Bronchial epithelial cell (primary cell): ENCODE measurements around the gene SCRN2. TPM values are rescaled to one million over a fixed set of nuclear protein-coding genes. Genes with fewer than 3 reads are reported as not detected.

ENCODE experiments used
- DNase-seq: peaks from one replicate; pipeline ENCODE4 v3.0.0-alpha.2; 2010; ENCODE audit warnings: low read depth
- FAIRE-seq: peaks from 2 replicates; lab custom pipeline; 2011; peaks lifted over from hg19 to GRCh38; lab: Jason Lieb, UNC
- H3K27me3 ChIP-seq: 2 replicates; pipeline ENCODE4 v1.5.1; 2011; ENCODE audit warnings: low read length; ENCODE audit not compliant: control insufficient read depth, insufficient read depth
- H3K36me3 ChIP-seq: 2 replicates; pipeline ENCODE4 v1.5.1; 2011; ENCODE audit warnings: low read length; ENCODE audit not compliant: control insufficient read depth, insufficient read depth
- H3K4me3 ChIP-seq: 2 replicates; pipeline ENCODE4 v1.5.1; 2011; ENCODE audit warnings: mild to moderate bottlenecking, low read depth, low read length, control low read depth
- CTCF ChIP-seq: IDR thresholded peaks from 2 replicates; pipeline ENCODE4 v1.5.1; 2011; ENCODE audit warnings: mild to moderate bottlenecking, moderate library complexity, low read length, control low read depth, inconsistent platforms; ENCODE audit not compliant: insufficient read depth, severe bottlenecking
- total RNA-seq: library from RNA; depleted of rRNA; stranded (reverse); fragments of >200 nt; gene quantifications from 2 replicates; pipeline ENCODE4 v1.2.1, GENCODE V29; 2014

SCRN2 gene
- total RNA-seq, 1 donor from 2014 or later, result 23.7 TPM

- Histone ChIP-seq H3K36me3 (no peaks in the 10 kb centered on the region), H3K27me3 (peaks cover 1% of the 10 kb centered on the region), H3K4me3 (no peak overlapping the region)
- FAIRE-seq (no peak), DNase-seq (no peak)
- no peak for TF ChIP-seq CTCF
Observed at GRCh38 chr17:47792457-47792856, 48.6 kb downstream of the SCRN2 start.

- Histone ChIP-seq H3K27me3 (peaks cover 1% of the 10 kb centered on the region), H3K36me3 (no peaks in the 10 kb centered on the region), H3K4me3 (no peak overlapping the region)
- no peak for DNase-seq
- FAIRE-seq, result no peak
- no peak for TF ChIP-seq CTCF
Observed at GRCh38 chr17:47791025-47791424, 50.0 kb downstream of the SCRN2 start.

GRCh38 chr17:47789611-47790561, 51.2 kb downstream of the SCRN2 start:
- FAIRE-seq (no peak), DNase-seq (peak; percentile 25)
- Histone ChIP-seq H3K36me3 (no peaks in the 10 kb centered on the region), H3K4me3 (peak overlapping the region; percentile 14), H3K27me3 (peaks cover 1% of the 10 kb centered on the region)
- TF ChIP-seq CTCF, result peak; percentile 72

Other genes starting within 250 kb of the SCRN2 start
- 211 and 279 TPM in 2 replicates for gene KPNB1, start 191.4 kb downstream of the SCRN2 start, total RNA-seq
- 6.3 and 9.1 TPM in 2 replicates for gene TBKBP1, start 147.1 kb downstream of the SCRN2 start, total RNA-seq
- gene TBX21, start 108.0 kb downstream of the SCRN2 start, total RNA-seq, result not detected in 2 replicates
- 1.3 and 1.5 TPM in 2 replicates for gene OSBPL7, start 19.5 kb downstream of the SCRN2 start, total RNA-seq
- gene MRPL10, start 9.7 kb downstream of the SCRN2 start, total RNA-seq, result 9.6 and 14.0 TPM in 2 replicates
- gene LRRC46, start 9.6 kb downstream of the SCRN2 start, total RNA-seq, result not detected in 2 replicates
- gene SP6, start 9.9 kb upstream of the SCRN2 start, total RNA-seq, result 0.79 and 2.4 TPM in 2 replicates
- 1.1 and 1.7 TPM in 2 replicates for gene SP2, start 55.0 kb upstream of the SCRN2 start, total RNA-seq
- gene PNPO, start 100.3 kb upstream of the SCRN2 start, total RNA-seq, result 23.7 and 25.3 TPM in 2 replicates
- gene PRR15L, start 116.6 kb upstream of the SCRN2 start, total RNA-seq, result 1.6 and 9.1 TPM in 2 replicates
- 77.1 and 89.8 TPM in 2 replicates for gene CDK5RAP3, start 129.8 kb upstream of the SCRN2 start, total RNA-seq
- 8.2 and 21.4 TPM in 2 replicates for gene COPZ2, start 196.5 kb upstream of the SCRN2 start, total RNA-seq
- gene NFE2L1, start 207.1 kb upstream of the SCRN2 start, total RNA-seq, result 84.2 and 176 TPM in 2 replicates